ENCODE data around the gene ADAMTSL1.

The ADAMTSL1 gene

GRCh38 chr9:18555105-18555883, 81.3 kb downstream of the ADAMTSL1 start:
- no peak for DNase-seq (ENCODE audit: low read depth in 2 of 2)

- no peak for DNase-seq (ENCODE audit: low read depth in 2 of 2)
Observed at GRCh38 chr9:18564018-18564880, 90.3 kb downstream of the ADAMTSL1 start.

- DNase-seq (ENCODE audit: low read depth in 2 of 2), result no peak
Observed at GRCh38 chr9:18566121-18566520, 92.2 kb downstream of the ADAMTSL1 start.

- no peak for DNase-seq (ENCODE audit: low read depth in 2 of 2)
Observed at GRCh38 chr9:18568973-18569372, 95.0 kb downstream of the ADAMTSL1 start.

GRCh38 chr9:18569941-18570630, 96.1 kb downstream of the ADAMTSL1 start:
- DNase-seq (ENCODE audit: low read depth in 2 of 2), result no peak

- no peak for DNase-seq (ENCODE audit: low read depth in 2 of 2)
Observed at GRCh38 chr9:18573021-18573556, 99.1 kb downstream of the ADAMTSL1 start.

GRCh38 chr9:18575686-18576085, 101.7 kb downstream of the ADAMTSL1 start:
- DNase-seq (ENCODE audit: low read depth in 2 of 2), result no peak

- DNase-seq (ENCODE audit: low read depth in 2 of 2), result no peak
Observed at GRCh38 chr9:18579536-18579935, 105.6 kb downstream of the ADAMTSL1 start.

- DNase-seq (ENCODE audit: low read depth in 2 of 2), result no peak
Observed at GRCh38 chr9:18580151-18580550, 106.2 kb downstream of the ADAMTSL1 start.

- DNase-seq (ENCODE audit: low read depth in 2 of 2), result no peak
Observed at GRCh38 chr9:18585996-18586395, 112.0 kb downstream of the ADAMTSL1 start.

GRCh38 chr9:18588002-18588401, 114.0 kb downstream of the ADAMTSL1 start:
- no peak for DNase-seq (ENCODE audit: low read depth in 2 of 2)

GRCh38 chr9:18591261-18591660, 117.3 kb downstream of the ADAMTSL1 start:
- no peak for DNase-seq (ENCODE audit: low read depth in 2 of 2)

- no peak for DNase-seq (ENCODE audit: low read depth in 2 of 2)
Observed at GRCh38 chr9:18594837-18595236, 120.9 kb downstream of the ADAMTSL1 start.

- no peak for DNase-seq (ENCODE audit: low read depth in 2 of 2)
Observed at GRCh38 chr9:18595597-18595996, 121.6 kb downstream of the ADAMTSL1 start.

GRCh38 chr9:18596920-18597319, 123.0 kb downstream of the ADAMTSL1 start:
- DNase-seq (ENCODE audit: low read depth in 2 of 2), result no peak

GRCh38 chr9:18598969-18599368, 125.0 kb downstream of the ADAMTSL1 start:
- no peak for DNase-seq (ENCODE audit: low read depth in 2 of 2)

GRCh38 chr9:18601026-18601425, 127.1 kb downstream of the ADAMTSL1 start:
- no peak for DNase-seq (ENCODE audit: low read depth in 2 of 2)

GRCh38 chr9:18601956-18602355, 128.0 kb downstream of the ADAMTSL1 start:
- DNase-seq (ENCODE audit: low read depth in 2 of 2), result no peak

GRCh38 chr9:18604767-18605730, 131.1 kb downstream of the ADAMTSL1 start:
- DNase-seq (ENCODE audit: low read depth in 2 of 2), result no peak

- no peak for DNase-seq (ENCODE audit: low read depth in 2 of 2)
Observed at GRCh38 chr9:18605766-18606180, 131.8 kb downstream of the ADAMTSL1 start.

- DNase-seq (ENCODE audit: low read depth in 2 of 2), result no peak
Observed at GRCh38 chr9:18606281-18606680, 132.3 kb downstream of the ADAMTSL1 start.
